ENCODE measurements around the gene TMEM167A.

TMEM167A gene, protein sequence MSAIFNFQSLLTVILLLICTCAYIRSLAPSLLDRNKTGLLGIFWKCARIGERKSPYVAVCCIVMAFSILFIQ

DNA sequence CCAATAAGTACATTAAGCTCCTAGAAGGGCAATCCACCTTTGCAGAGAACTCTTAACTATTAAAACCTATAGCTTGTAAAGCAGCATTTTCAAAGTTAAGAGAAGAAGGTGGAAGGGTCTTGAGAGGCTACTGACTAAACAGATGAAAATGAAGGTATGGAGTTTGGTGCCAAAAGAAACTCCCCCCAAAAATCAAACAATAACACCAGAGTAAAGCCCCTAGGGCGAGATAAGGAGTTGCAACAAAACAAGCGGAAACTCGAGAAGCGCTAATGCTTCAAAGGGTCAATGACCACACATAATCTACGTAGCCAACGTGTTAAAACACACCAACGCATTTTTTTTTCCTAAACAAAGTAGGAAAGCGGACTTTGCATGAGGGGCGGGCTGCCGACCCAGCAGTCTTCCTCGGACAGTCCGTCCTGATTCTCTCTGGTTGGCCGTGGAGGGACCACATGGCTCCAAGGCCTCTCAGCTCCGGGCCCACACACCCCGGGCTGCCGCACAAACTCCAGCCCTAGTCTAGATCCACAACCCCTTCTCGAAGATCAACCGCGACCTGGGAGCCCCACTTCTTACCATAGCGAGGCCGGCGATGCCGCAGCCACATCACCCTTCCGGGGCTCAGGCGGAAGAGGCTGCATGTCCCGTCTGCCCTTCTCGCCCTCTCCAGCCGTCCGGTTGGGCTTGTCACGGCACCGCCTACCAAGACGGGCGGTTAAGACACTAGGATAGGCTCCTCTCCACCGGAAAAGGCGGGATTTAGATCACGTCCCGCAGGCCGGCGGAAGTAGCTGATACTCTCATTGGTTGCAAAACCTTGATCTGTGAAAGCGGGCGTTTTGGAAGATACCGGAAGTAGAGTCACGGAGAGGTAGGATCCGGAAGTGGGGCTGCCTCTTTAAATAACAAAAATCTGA, at the start of gene TMEM167A, which contains the start of gene XRCC4:
TSS of gene TMEM167A (minus strand) at position 653 of the 920 bp plus-strand sequence. CDS start at position 582, 71 bp downstream.
TSS of gene XRCC4 (plus strand) at position 806 of the 920 bp plus-strand sequence. CDS start 27,373 bp downstream, outside the sequence.
- DNase-seq = peak; percentile 95

DNA sequence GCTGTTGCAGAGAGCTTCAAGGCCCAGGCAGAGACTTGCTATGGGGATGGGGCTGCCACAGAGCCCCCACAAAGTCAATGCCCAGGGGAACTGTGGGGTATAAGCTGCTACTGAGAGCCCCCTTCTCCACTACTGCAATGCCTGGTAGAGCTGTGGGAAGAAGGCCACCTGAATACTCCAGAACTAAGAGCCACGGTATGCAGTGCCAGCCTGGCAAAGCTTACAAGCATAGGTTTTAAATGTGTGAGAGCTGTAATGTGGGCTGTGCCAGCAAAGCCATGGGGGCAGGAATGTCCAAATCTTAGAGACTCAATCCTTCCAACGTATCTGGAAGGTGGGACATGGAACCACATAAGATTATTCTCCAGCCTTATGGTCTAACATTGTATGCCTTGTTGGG, 49.3 kb upstream of the TMEM167A start:
- no peak for DNase-seq

DNA sequence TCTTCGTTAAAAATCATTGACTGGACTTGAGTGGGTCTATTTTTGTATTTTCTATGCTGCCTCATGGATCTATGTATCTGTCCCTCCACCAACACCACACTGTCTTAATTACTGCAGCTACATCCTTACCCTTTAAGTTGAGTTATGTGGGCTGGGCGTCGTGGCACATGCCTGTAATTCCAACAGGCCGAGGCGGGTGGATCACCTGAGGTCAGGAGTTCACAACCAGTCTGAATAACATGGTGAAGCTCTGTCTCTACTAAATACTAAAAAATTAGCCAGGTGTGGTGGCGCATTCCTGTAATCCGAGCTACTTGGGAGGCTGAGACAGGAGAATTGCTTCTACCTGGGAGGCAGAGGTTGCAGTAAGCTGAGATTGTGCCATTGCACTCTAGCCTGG, 48.4 kb upstream of the TMEM167A start:
- no peak for DNase-seq

DNA sequence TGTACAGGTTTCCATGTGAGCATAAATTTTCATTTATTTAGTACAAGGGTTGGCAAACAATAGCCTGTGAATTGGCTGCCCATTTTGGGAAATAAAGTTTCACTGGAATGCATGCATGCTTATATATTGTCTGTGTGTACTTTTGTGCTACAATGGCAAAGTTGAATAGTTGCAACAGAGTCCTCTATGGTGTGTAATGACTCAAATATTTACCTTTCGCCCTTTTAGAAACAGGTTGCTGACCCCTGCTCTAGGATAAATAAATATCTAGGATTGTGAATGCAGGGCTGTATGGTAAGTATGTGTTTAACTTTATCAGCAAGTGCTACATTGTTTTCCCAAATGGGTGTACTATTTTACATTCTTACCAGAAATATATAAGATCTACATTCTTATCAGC, 47.4 kb upstream of the TMEM167A start:
- no peak for DNase-seq

DNA sequence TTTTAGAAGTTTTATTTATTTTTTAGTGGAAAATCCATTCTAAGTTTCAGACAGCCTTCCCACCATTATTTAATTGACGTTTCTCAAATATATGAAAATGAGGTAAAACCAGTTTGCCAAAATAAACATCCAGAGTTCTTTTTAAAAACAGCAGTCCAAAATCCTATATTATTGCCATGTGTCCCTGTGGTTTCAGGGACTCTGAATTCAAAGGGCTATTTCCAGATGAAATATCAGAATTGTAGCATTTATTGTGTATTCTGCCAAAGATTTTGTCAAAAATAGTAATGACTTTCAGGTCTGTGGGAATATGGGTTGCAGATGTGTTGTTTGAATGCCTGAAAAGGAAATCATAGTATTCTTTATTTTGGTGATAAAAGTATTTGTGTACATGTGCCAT, 41.8 kb upstream of the TMEM167A start:
- DNase-seq = no peak

DNA sequence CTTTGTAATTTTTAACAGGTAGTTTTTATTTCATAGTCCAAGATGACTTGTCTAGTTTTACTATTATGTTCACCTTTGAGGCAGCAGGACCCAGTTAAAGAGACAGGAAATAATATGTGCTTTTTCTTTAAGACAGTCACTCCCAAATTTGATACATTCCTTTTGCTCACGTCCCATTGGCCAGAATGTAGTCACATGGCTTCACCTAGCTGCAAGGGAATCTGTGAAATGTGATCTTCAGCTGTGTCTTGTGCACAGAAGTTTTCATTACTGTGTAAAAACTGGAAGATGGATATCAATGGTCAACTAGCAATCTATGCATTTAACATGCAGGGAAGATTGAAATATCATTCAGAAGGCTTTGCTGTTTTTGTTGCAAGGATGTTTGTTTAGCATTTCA, 41.3 kb upstream of the TMEM167A start:
- no peak for DNase-seq

DNA sequence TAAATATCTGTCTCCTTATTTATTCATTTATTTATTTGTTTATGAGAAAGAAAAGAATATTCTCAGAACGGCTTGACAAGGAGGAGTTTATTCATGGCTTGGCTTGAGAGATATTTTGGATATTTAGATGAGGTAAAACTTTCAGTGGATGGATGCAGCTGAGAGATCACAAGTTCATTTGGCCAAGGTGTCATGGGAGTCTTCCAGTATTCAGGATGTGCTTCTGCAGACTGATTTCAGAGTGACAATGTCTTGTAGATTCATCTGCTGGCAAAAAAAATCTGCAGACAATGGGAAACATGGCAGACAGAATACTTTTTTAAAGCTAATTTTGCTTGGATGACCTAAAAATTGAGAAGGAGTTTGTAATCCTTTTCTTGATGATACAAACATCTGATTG, 38.6 kb upstream of the TMEM167A start:
- DNase-seq = no peak

DNA sequence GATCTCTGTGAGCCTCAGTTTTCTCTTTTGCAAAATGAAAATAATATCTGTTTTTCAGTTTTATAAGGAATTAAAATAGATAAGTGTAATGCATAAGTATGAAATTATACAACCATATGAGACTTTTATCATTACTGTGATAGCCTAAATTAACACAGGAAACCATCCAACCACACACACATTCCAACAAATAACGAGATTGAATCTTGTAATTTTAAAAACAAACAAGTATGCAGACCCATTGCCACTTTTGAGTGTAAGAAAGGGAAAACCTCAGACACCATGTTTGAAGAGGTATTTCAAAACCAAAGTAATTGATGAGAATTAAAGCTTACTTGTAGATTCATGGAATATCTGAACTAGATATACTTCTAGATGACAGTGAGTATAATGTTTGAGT, 32.2 kb upstream of the TMEM167A start:
- DNase-seq = no peak

DNA sequence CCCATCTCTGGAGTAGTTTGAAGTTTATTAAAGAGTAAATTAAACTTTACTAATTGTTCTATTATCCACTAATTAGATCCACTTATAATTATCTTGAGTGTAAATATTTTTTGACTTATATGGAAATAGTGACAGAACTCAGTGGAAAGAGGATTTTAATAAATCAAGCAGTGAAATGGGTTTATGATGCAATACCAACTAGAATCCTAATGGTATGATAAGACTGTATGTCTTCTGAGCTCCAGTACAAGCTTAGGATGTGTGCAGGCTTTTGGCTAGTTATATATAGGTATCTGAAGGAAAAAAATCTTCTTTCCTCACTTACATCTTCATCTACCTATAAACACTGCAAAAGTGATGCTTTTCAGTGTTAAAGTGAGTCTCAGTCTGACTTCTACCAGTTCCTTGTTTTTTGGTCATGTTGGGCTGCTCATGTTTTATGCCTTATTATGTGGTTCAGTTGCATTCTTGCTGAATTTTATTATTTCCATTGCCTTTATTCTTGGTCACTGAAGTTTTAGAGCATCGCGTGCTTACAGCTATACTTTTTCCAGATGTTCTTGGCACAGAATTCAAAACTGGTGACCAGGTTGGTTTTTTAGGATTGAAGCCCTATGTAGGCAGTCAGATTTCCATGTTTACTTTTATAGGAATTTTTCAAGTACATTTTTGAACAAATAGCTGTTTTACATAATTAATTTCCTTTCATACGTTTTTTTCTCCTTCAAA, 30.7 kb upstream of the TMEM167A start:
- DNase-seq = no peak

DNA sequence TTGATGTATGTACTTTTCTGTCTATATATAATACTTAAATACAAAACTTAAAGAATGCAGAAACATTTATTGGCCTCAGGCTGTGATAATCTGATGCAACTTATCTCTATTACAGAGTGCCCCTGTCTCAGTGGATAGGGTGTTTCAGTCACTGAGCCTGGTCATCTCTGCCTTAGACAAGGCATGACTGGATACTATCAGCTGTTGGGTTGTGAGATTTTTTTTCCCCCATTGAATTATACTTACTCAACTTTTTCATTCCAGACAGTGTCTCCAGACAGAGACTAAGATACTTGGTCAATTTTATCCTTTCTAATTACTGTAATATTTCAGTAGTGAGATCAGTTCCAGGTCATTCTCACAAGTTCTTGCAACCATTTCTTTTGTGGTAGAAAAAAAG, 26.8 kb upstream of the TMEM167A start:
- no peak for DNase-seq

DNA sequence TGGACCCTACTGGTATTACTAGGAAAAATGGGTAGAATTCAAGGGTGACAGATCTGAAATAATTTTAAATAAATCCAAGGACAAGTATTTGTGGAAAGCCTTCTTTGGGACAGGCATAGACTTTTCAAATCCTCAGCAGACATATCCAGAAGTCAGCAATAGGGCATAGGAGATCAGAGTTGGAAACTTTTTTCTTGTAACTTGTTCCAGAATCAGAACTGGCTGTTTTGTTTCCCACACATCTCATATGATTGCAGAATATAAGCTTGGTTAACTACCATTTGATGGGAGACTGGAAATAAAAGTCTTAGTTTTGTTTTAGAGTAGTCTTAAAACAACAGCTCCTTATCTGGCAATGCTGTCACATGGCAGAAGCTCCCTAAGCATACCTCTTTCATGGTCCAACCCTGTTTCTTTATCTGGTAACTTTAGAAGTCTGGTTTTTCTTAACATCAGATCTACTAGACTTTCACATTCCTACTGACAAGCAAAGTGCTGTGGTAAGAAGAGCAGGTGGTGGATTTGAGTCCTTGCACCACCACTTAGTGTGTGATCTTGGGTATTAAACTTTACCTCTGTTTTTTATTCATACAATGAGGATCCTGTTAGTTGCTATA, 25.3 kb upstream of the TMEM167A start:
- DNase-seq = no peak

DNA sequence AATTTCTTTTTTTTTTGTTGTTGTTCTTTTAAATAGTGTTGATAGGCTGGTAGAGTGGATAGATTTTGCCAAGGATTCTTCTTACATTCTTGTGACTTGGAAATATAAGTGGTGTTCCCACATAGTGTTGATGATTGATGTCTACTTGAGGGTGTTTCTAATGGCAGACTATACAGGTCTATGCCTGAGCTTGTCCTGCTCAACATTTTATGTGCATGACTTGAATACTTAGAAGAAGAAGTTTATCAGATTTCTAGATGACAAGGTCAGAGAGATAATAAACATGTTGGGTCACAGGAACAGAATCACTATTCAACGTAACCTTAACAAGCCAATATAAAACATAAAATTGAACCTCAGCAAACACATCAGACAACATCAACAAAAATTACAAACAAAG, 24.3 kb upstream of the TMEM167A start:
- DNase-seq = no peak

DNA sequence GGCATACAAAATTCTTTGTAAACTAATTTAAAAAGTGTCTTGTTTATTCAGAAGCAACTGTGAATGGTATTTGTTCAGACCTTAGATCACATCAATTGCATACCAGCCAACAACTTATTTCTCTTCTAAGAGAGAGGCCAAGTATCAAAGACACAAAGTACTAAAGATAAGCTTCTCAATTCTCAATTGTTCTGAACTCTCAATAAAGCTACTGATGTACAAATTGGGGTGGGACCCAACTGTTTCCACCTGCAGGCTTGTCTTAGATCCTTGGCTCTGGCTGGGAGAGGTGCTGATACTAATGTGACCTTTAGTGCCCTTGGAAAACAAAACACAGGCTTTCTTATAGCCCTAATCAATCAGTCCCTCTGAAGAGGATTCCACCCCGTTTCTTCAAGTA, 22.3 kb upstream of the TMEM167A start:
- DNase-seq = no peak

DNA sequence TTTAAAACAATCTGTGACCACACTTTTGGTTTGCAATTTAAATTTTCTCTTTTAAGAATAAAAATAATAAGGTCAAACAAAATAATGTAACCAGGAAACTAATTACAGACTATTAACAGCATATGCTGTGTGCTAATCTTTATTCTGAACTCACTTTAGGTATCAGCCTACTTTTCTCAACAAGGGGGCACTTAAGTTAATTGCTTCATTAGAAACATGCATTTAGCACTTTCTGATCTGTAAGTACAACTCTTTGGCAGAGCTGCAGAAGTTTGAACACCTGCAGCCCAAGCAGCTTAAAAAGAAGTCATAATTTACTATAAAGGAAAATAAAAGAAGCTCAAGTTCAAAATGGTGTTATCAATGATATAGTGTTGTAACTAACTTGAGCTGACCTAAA, 21.8 kb upstream of the TMEM167A start:
- no peak for DNase-seq

DNA sequence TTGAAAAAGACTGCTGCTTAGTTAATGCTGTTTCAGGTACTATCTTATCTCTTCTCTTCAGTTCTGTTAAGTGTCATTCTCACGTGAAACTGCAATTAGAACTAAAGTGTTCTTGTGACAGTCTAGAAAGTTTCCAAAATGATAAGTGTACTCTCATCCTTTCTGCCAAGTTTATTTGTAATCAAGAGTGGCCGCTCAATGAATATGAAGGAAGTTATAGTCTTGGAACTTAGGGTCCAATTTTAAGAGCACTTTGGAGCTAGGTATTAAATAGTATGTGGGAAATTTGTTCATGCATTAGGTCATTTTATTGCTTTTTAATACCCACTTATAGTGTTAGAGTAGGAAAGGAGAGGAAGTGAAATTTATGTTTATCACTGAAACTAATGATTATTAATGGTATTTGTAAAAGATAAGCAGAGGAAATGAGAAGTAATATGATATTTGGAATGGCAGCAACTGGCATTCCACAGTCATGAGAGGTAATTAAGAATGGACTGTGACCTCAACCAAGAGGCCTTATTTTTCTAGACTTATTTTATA, 20.6 kb upstream of the TMEM167A start:
- no peak for DNase-seq

DNA sequence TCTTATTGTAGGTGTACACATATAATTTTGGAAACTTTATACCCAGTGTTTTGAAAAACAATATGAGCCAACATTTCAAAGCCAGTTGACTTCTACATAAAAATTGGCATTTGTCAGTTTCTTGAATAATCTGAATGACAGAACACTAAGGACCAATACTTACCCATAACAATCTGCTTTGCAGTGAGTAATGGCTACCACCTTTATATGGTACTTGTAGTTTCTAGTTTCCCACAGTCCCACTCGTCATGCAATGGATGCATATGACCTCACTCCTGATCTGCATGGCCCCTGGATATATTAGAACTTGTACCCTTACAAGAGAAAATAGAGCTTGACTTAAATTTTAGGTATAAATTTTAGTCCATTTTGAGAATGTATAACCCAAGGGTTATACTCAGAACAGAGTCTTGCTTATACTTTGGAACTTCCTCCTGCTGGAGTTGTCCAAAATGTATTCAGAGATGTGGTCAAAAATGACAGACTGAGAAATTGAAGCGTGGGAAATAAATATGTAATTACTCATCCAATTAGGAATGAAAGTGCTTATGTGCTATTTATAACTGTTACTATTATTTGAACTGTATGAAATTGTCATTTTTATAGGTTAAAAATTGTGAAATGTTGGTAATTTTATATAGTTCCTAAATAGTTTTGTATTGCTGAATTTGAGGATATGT, 19.6 kb upstream of the TMEM167A start:
- no peak for DNase-seq

DNA sequence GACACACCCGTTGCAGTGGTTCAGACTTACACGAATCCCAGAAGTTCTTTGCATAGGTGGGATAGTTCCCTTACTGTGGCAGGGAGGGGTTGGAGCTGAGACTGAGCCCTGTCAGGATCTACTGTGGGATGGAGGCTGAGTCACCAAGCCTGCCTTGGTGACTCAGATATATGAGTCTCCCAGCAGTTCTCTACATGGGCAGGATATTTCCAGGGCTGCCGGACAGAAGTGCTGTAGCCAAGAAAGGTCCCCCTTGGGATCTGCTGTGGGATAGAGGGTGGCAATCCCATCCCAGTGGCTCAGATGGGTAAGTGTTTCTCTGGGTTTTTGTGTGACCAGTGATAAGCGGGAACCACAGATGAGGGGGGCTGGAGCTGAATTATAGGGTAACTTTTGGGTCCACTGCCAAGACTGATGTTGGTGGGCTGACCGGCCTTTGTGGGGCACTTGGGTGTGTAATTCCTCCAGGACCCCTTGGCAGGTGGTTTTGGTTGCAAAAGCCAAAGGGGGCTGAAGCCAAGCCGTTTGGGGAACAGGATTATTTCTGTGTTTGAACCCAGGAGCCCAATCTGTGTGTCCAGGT, 18.9 kb upstream of the TMEM167A start:
- no peak for DNase-seq

DNA sequence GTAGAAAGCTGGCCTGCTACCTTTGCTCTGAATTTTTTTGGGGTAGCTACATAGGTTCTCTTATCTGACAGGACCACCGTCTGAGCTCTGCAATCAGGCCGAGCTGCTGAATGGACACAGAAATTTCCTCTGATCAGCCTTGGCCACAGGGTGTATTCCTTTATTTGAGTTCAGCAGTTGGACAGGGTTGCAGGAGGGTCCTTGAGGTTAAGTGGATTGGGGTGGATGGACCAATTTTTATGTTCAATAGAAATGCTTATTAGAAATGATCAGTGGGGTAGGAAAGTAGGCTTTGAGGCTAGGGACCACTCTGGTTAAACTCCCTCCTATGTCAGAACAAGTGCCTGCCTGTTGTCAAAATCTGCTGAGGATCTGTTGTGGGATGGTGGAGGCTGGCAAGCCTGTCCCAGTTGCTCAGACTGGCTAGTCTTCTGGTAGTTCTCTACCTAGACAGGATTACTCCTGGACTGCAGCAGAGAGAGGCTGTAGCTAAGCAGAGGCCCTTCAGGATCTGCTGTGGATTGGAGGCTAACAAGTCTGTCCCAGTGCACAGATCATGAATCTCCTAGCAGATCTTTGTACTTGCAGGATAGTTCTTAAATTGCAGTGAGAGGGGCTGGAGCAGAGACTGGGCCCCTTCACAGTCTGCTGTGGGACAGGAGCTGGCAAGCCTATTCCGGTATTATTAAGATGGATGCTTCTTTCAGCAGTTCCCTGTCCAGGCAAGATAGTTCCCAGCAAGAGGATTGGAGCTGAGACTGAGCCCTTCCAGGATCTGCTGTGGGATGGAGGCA, 18.2 kb upstream of the TMEM167A start:
- no peak for DNase-seq

DNA sequence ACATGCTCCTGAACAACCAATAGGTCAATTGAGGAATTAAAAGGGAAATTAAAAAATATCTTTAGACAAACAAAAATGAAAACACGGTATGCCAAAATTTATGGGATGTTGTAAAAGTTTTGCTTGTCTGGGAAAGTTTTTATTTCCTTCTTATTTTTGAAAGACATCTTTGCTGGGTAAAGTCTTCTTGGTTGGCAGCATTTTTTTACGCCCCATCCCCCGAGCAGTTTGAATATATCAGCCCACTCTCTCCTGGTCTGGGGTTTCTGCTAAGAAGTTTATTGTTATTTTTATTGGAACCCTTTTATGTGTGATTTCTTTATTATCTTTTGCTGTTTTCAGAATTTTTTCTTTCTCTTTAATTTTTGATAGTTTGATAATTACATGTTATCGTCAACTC, 16.5 kb upstream of the TMEM167A start:
- DNase-seq = no peak

DNA sequence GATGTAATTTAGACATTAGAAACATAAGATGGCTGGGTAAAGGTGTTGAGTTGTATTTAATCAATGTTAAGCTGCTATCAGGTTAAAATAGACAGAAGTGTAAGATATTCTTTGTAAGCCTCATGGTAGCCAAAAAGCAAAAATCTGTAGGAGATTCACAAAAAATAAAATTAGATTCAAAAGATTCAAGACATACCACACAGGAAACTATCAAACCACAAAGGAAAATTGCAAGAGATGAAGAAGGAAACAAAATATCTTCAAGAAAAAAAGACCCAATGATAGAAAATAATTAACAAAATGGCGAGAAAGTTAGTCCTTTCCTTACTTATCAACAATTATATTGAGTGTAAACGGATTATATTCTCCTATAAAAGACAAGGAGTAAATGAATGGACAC, 15.4 kb upstream of the TMEM167A start:
- DNase-seq = no peak

DNA sequence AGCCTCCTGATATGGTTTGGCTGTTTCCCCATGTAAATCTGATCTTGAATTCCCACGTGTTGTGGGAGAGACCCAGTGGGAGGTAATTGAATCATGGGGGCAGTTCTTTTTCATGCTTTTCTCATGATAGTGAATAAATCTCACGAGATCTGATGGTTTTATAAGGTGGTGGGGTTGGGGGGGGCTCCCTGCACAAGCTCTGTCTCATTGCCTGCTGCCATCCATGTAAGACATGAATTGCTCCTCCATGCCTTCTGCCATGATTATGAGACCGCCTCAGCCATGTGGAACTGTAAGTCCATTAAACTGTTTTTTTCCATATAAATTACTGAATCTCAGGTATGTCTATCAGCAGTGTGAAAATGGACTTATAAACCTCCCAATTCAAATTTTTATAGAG, 13.0 kb upstream of the TMEM167A start:
- no peak for DNase-seq

All from NCI-H1092 treated with DMSO at 0.1 percent for 48 hours (cell line).